GM23248 (cell line): Measurements from ENCODE around the gene PCA3. TPM values are rescaled to one million over a fixed set of nuclear protein-coding genes. Genes with fewer than 3 reads are reported as not detected.

Experiments used
- DNase-seq: peaks from one replicate; pipeline ENCODE4 v3.0.0-alpha.2; 2015
- H2AFZ ChIP-seq: fragments of 200-600 bp; sonication (generic); 2 replicates; pipeline ENCODE4 v1.6.1; 2016; ENCODE audit warnings: antibody characterized with exemption
- H3F3A ChIP-seq: fragments of 200-600 bp; sonication (generic); 2 replicates; pipeline ENCODE4 v1.6.1; 2016; ENCODE audit warnings: mild to moderate bottlenecking, antibody characterized with exemption, mixed run types; ENCODE audit not compliant: insufficient read depth
- H3K27ac ChIP-seq: fragments of 200-600 bp; sonication (generic); 2 replicates; pipeline ENCODE4 v1.5.1; 2016; ENCODE audit warnings: mild to moderate bottlenecking
- H3K27me3 ChIP-seq: fragments of 200-600 bp; sonication (generic); replicated peaks from 2 replicates; pipeline ENCODE4 v1.6.1; 2016; ENCODE audit warnings: mild to moderate bottlenecking; ENCODE audit not compliant: insufficient read depth
- H3K36me3 ChIP-seq: fragments of 200-600 bp; sonication (generic); 2 replicates; pipeline ENCODE4 v1.6.1; 2016; ENCODE audit warnings: low read depth, mild to moderate bottlenecking
- H3K4me1 ChIP-seq: fragments of 200-600 bp; sonication (generic); 2 replicates; pipeline ENCODE4 v1.6.1; 2016; ENCODE audit warnings: mild to moderate bottlenecking; ENCODE audit not compliant: insufficient read depth
- H3K4me2 ChIP-seq: fragments of 200-600 bp; sonication (generic); one replicate; pipeline ENCODE4 v1.6.1; 2016; ENCODE audit warnings: mild to moderate bottlenecking; ENCODE audit not compliant: unreplicated experiment
- H3K4me3 ChIP-seq: fragments of 200-600 bp; sonication (generic); 2 replicates; pipeline ENCODE4 v1.5.1; 2016; ENCODE audit warnings: mild to moderate bottlenecking
- H3K79me2 ChIP-seq: fragments of 200-600 bp; sonication (generic); 2 replicates; pipeline ENCODE4 v1.6.1; 2016; ENCODE audit warnings: mild to moderate bottlenecking; ENCODE audit not compliant: insufficient read depth
- H3K9ac ChIP-seq: fragments of 200-600 bp; sonication (generic); 2 replicates; pipeline ENCODE4 v1.6.1; 2016; ENCODE audit warnings: mild to moderate bottlenecking
- H3K9me2 ChIP-seq: fragments of 200-600 bp; sonication (generic); 2 replicates; pipeline ENCODE4 v1.6.1; 2016; ENCODE audit warnings: mixed run types, mild to moderate bottlenecking, moderate library complexity; ENCODE audit not compliant: insufficient read depth
- H3K9me3 ChIP-seq: fragments of 200-600 bp; sonication (generic); one replicate; pipeline ENCODE4 v1.6.1; 2017; ENCODE audit warnings: low read depth
- H4K20me1 ChIP-seq: fragments of 200-600 bp; sonication (generic); 2 replicates; pipeline ENCODE4 v1.6.0; 2016; ENCODE audit not compliant: insufficient read depth
- EZH2 ChIP-seq: fragments of 200-600 bp; sonication (generic); IDR thresholded peaks from 2 replicates; pipeline ENCODE4 v1.6.1; 2018; ENCODE audit warnings: antibody characterized with exemption, mild to moderate bottlenecking; ENCODE audit not compliant: insufficient read depth, poor library complexity, severe bottlenecking
- EZH2phosphoT487 ChIP-seq: fragments of 200-600 bp; sonication (generic); IDR thresholded peaks from 2 replicates; pipeline ENCODE4 v1.6.1; 2018; ENCODE audit warnings: antibody characterized with exemption, moderate library complexity, mild to moderate bottlenecking, low read depth; ENCODE audit not compliant: insufficient read depth
- WGBS, 2 experiments: methylation state at CpG; one replicate each; pipeline ENCODE4 v1.1.6; 2015 to 2017; ENCODE audit warnings: low lambda C conversion rate in 2 of 2, low coverage in 1 of 2; ENCODE audit errors: missing lambda C conversion rate in 2 of 2; 5-methylcytosine and 5-hydroxymethylcytosine counted together
- in situ Hi-C: fragments of 300-500 bp; cut with MboI; formaldehyde crosslinking; loops from 2 replicates; pipeline ENCODE4 v1.15.0; 2020
- polyA plus RNA-seq: library from polyadenylated mRNA; unstranded; fragments of >200 nt; fragmentation: Nextera tagmentation; extraction: Ambion mirVana; gene quantifications from 2 replicates; pipeline ENCODE4 v1.2.1, GENCODE V29; 2016
- total RNA-seq: library from RNA; depleted of rRNA; stranded (reverse); fragments of >200 nt; shearing (Covaris generic); gene quantifications from 2 replicates; pipeline ENCODE4 v1.2.3, GENCODE V29; 2014; rRNA removed

The PCA3 gene
- total RNA-seq (not detected in 2 replicates), polyA plus RNA-seq (not detected in 2 replicates)

GRCh38 chr9:76764138-76764537 lies at the start of gene PCA3:
Gene PCA3 (plus strand): TSS chr9:76764438.
- H3K9me2 ChIP-seq = no peaks in the 10 kb centered on the region
- in situ Hi-C loops = loop anchor here (10.0 to 25.0 kb wide), 2 partner anchors 98 to 391 kb away; no protein-coding TSS in a partner anchor
- H3K27me3 ChIP-seq = no peaks in the 10 kb centered on the region
- H3K4me3 ChIP-seq = no peak within 1 kb of the TSS
- H3K9ac ChIP-seq = no peak within 1 kb of the TSS
- no peak for TF ChIP-seq EZH2
- H3K36me3 ChIP-seq = no peaks in the 10 kb centered on the region
- H4K20me1 ChIP-seq = no peaks in the 10 kb centered on the region
- no peaks in the 10 kb centered on the region for H3K4me1 ChIP-seq
- no peak within 1 kb of the TSS for H3K27ac ChIP-seq
- no peaks in the 10 kb centered on the region for H3K79me2 ChIP-seq
- no peak within 1 kb of the TSS for H3K4me2 ChIP-seq
- H2AFZ ChIP-seq = no peak within 1 kb of the TSS
- no peaks in the 10 kb centered on the region for H3K9me3 ChIP-seq
- no peak for DNase-seq
- 75 to 83% methylated on average over 4 of the region's 4 CpGs for WGBS, 2 experiments
- H3F3A ChIP-seq = no peaks in the 10 kb centered on the region

GRCh38 chr9:76716085-76716672 lies 48.1 kb upstream of the PCA3 start:
- Histone ChIP-seq H3K9me2 (no peaks in the 10 kb centered on the region), H3K79me2 (no peaks in the 10 kb centered on the region), H3K27ac (no peak overlapping the region), H3K4me1 (peaks cover 9% of the 10 kb centered on the region), H4K20me1 (no peaks in the 10 kb centered on the region), H3K9ac (no peak overlapping the region), H3F3A (no peaks in the 10 kb centered on the region), H3K9me3 (no peaks in the 10 kb centered on the region), H3K4me2 (no peak overlapping the region), H3K4me3 (no peak overlapping the region), H3K27me3 (no peaks in the 10 kb centered on the region), H3K36me3 (no peaks in the 10 kb centered on the region), H2AFZ (no peak overlapping the region)
- WGBS, 2 experiments = 21 to 22% methylated on average over 7 of the region's 7 CpGs
- no peak for TF ChIP-seq EZH2
- TF ChIP-seq EZH2phosphoT487 = no peak
- DNase-seq = peak; percentile 54
- in situ Hi-C loops = no loop called here

- Histone ChIP-seq H2AFZ (no peak overlapping the region), H3K27me3 (no peaks in the 10 kb centered on the region), H4K20me1 (no peaks in the 10 kb centered on the region), H3K9me3 (no peaks in the 10 kb centered on the region), H3F3A (no peaks in the 10 kb centered on the region), H3K4me3 (no peak overlapping the region), H3K79me2 (no peaks in the 10 kb centered on the region), H3K9me2 (no peaks in the 10 kb centered on the region), H3K27ac (no peak overlapping the region), H3K4me2 (no peak overlapping the region), H3K4me1 (peaks cover 9% of the 10 kb centered on the region), H3K36me3 (no peaks in the 10 kb centered on the region), H3K9ac (no peak overlapping the region)
- DNase-seq = no peak
- in situ Hi-C loops = no loop called here
- 61 to 63% methylated on average over 5 of the region's 5 CpGs for WGBS, 2 experiments
- TF ChIP-seq EZH2 (no peak), EZH2phosphoT487 (no peak)
Measured at GRCh38 chr9:76717176-76717575, 47.1 kb upstream of the PCA3 start.

- Histone ChIP-seq H3K4me2 (no peak overlapping the region), H3K4me3 (no peak overlapping the region), H4K20me1 (no peaks in the 10 kb centered on the region), H3K9me2 (no peaks in the 10 kb centered on the region), H2AFZ (0 out of 2 replicates have a peak overlapping the region, but pooled peaks have one; percentile 24), H3K4me1 (peaks cover 9% of the 10 kb centered on the region), H3F3A (no peaks in the 10 kb centered on the region), H3K36me3 (no peaks in the 10 kb centered on the region), H3K9ac (no peak overlapping the region), H3K9me3 (no peaks in the 10 kb centered on the region), H3K79me2 (no peaks in the 10 kb centered on the region), H3K27me3 (no peaks in the 10 kb centered on the region), H3K27ac (no peak overlapping the region)
- in situ Hi-C loops = no loop called here
- TF ChIP-seq EZH2phosphoT487 = no peak
- no peak for TF ChIP-seq EZH2
- peak; percentile 65 for DNase-seq
- 2 to 5% methylated on average over 5 of the region's 5 CpGs for WGBS, 2 experiments
Measured at GRCh38 chr9:76717613-76718012, 46.6 kb upstream of the PCA3 start.
